ENCODE measurements around the gene SHC3.

SHC3 gene

DNA sequence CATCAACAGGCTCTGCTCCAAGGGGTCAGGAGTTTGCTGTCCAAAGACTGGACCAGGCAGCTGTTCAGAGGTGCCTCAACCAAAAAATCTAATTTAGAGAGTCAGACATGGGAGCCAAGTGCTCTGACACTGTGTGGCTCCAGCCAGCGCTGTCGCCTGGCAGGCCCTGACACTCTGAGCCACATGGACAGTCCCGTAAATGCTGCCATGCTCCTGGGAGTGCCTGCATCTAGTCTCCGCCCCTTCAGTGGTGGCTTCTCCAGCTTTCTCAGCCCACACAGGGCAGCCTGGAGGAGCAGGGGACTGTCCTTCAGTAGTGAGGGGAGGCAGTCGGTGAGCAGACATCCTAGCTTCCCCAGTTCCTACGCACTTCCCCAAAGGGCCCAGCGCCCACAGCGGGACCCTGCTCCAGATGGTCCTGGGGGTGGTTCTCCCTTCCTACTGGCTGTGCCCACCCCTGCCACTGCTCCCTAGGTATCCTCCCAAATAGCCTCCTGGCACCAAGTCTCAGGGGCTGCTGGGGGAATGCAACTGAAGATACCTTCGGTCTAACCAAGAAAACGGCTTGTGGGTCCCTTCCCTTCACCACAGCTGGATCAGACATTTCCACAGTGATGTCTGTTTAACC lies 72.3 kb downstream of the SHC3 start:
- Histone ChIP-seq H3K36me3 (ENCODE audit: insufficient read depth, low read length) (peaks cover 6% of the 10 kb centered on the region; the same call in 1 of the 2 replicates), H3K79me2 (ENCODE audit: insufficient read depth, low read length) (no peaks in the 10 kb centered on the region), H2AFZ (ENCODE audit: low read depth, low read length) (no peak overlapping the region), H3K4me2 (ENCODE audit: insufficient read depth, low read length) (no peak overlapping the region), H3K27ac (ENCODE audit: low read length) (no peak overlapping the region), H3K27me3 (ENCODE audit: insufficient read depth, low read length, poor library complexity) (no peaks in the 10 kb centered on the region), H3K4me1 (ENCODE audit: insufficient read depth, low read length) (no peaks in the 10 kb centered on the region), H3K9ac (ENCODE audit: low read depth, low read length) (no peak overlapping the region), H3K9me3 (ENCODE audit: insufficient read depth, low read length, severe bottlenecking) (no peaks in the 10 kb centered on the region), H4K20me1 (ENCODE audit: insufficient read depth, low read length) (no peaks in the 10 kb centered on the region), H3K4me3 (ENCODE audit: low read depth in 1 of 2, low read length in 2 of 2) (no peak overlapping the region)
- DNase-seq (no peak), ATAC-seq (ENCODE audit: insufficient read depth, low read depth) (no peak)
- TF ChIP-seq, protein P1, sequence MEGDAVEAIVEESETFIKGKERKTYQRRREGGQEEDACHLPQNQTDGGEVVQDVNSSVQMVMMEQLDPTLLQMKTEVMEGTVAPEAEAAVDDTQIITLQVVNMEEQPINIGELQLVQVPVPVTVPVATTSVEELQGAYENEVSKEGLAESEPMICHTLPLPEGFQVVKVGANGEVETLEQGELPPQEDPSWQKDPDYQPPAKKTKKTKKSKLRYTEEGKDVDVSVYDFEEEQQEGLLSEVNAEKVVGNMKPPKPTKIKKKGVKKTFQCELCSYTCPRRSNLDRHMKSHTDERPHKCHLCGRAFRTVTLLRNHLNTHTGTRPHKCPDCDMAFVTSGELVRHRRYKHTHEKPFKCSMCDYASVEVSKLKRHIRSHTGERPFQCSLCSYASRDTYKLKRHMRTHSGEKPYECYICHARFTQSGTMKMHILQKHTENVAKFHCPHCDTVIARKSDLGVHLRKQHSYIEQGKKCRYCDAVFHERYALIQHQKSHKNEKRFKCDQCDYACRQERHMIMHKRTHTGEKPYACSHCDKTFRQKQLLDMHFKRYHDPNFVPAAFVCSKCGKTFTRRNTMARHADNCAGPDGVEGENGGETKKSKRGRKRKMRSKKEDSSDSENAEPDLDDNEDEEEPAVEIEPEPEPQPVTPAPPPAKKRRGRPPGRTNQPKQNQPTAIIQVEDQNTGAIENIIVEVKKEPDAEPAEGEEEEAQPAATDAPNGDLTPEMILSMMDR (IDR thresholded peaks at IDR 0.05; ENCODE audit: borderline replicate concordance, extremely low read depth, low read length, poor library complexity, severe bottlenecking): no peak
- TF ChIP-seq EZH2 (IDR thresholded peaks at IDR 0.05; ENCODE audit: borderline replicate concordance, low read depth, low read length, severe bottlenecking): no peak

DNA sequence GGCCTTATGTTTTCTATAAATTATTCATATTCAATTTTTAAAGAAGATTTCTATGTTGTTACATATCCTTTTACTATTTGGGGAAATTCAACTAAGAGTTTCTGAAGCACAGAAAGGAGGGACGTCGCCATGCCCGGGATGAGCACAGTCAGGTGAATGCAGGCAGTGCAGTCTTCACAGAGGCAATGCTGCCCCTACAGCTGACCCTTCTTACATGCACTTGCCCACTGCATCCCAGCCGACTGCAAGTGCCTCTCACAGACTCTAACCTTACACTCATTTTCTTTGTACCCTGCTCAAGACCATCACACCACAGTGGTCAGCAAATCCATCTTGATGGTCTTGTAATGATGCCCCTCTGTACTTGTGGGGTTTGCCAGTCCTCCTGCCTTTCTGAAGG lies 73.8 kb downstream of the SHC3 start:
- Histone ChIP-seq H3K4me1 (ENCODE audit: insufficient read depth, low read length) (peaks cover 8% of the 10 kb centered on the region), H3K4me3 (ENCODE audit: low read depth in 1 of 2, low read length in 2 of 2) (no peak overlapping the region), H3K9ac (ENCODE audit: low read depth, low read length) (no peak overlapping the region), H3K9me3 (ENCODE audit: insufficient read depth, low read length, severe bottlenecking) (no peaks in the 10 kb centered on the region), H3K36me3 (ENCODE audit: insufficient read depth, low read length) (peaks cover 6% of the 10 kb centered on the region; the same call in 1 of the 2 replicates), H2AFZ (ENCODE audit: low read depth, low read length) (no peak overlapping the region), H4K20me1 (ENCODE audit: insufficient read depth, low read length) (no peaks in the 10 kb centered on the region), H3K79me2 (ENCODE audit: insufficient read depth, low read length) (no peaks in the 10 kb centered on the region), H3K27me3 (ENCODE audit: insufficient read depth, low read length, poor library complexity) (no peaks in the 10 kb centered on the region), H3K27ac (ENCODE audit: low read length) (no peak overlapping the region), H3K4me2 (ENCODE audit: insufficient read depth, low read length) (no peak overlapping the region)
- no peak for TF ChIP-seq EZH2 (IDR thresholded peaks at IDR 0.05; ENCODE audit: borderline replicate concordance, low read depth, low read length, severe bottlenecking)
- TF ChIP-seq, protein P1 (IDR thresholded peaks at IDR 0.05; ENCODE audit: borderline replicate concordance, extremely low read depth, low read length, poor library complexity, severe bottlenecking): no peak
- ATAC-seq (ENCODE audit: insufficient read depth, low read depth): no peak
- DNase-seq: no peak

DNA sequence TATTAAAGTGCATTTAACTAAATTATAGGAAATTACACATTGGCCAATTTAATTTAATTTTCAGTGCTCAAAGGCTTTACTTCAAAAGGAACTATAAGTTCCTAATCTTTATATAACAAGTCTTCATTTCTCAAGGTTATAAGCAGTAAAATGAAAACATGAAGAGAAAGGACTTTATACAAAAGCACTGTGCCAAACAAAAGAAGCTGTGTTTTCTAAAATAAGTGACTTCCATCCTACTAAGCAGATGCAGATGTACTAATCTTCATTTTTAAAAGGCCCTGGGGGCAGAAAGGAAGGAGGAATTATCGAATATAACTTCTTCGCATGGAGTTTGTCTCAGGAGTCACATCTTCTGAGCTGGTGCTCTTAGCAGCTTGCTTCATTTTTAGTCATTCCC lies 81.4 kb downstream of the SHC3 start:
- Histone ChIP-seq H3K9me3 (ENCODE audit: insufficient read depth, low read length, severe bottlenecking) (no peaks in the 10 kb centered on the region), H3K4me1 (ENCODE audit: insufficient read depth, low read length) (peaks cover 13% of the 10 kb centered on the region), H3K79me2 (ENCODE audit: insufficient read depth, low read length) (no peaks in the 10 kb centered on the region), H3K4me2 (ENCODE audit: insufficient read depth, low read length) (no peak overlapping the region), H3K36me3 (ENCODE audit: insufficient read depth, low read length) (no peaks in the 10 kb centered on the region), H3K27me3 (ENCODE audit: insufficient read depth, low read length, poor library complexity) (no peaks in the 10 kb centered on the region), H4K20me1 (ENCODE audit: insufficient read depth, low read length) (no peaks in the 10 kb centered on the region), H3K4me3 (ENCODE audit: low read depth in 1 of 2, low read length in 2 of 2) (no peak overlapping the region), H3K27ac (ENCODE audit: low read length) (no peak overlapping the region), H3K9ac (ENCODE audit: low read depth, low read length) (no peak overlapping the region), H2AFZ (ENCODE audit: low read depth, low read length) (no peak overlapping the region)
- ATAC-seq (ENCODE audit: insufficient read depth, low read depth) (no peak), DNase-seq (no peak)
- TF ChIP-seq EZH2 (IDR thresholded peaks at IDR 0.05; ENCODE audit: borderline replicate concordance, low read depth, low read length, severe bottlenecking): no peak
- TF ChIP-seq, protein P1 (IDR thresholded peaks at IDR 0.05; ENCODE audit: borderline replicate concordance, extremely low read depth, low read length, poor library complexity, severe bottlenecking): no peak

Measured in DND-41 (cell line).